ENCODE data around the gene ARMS2.
A peak's percentile ranks its signal among the peaks of the same experiment; 100 is the strongest.

ARMS2 gene

DNA sequence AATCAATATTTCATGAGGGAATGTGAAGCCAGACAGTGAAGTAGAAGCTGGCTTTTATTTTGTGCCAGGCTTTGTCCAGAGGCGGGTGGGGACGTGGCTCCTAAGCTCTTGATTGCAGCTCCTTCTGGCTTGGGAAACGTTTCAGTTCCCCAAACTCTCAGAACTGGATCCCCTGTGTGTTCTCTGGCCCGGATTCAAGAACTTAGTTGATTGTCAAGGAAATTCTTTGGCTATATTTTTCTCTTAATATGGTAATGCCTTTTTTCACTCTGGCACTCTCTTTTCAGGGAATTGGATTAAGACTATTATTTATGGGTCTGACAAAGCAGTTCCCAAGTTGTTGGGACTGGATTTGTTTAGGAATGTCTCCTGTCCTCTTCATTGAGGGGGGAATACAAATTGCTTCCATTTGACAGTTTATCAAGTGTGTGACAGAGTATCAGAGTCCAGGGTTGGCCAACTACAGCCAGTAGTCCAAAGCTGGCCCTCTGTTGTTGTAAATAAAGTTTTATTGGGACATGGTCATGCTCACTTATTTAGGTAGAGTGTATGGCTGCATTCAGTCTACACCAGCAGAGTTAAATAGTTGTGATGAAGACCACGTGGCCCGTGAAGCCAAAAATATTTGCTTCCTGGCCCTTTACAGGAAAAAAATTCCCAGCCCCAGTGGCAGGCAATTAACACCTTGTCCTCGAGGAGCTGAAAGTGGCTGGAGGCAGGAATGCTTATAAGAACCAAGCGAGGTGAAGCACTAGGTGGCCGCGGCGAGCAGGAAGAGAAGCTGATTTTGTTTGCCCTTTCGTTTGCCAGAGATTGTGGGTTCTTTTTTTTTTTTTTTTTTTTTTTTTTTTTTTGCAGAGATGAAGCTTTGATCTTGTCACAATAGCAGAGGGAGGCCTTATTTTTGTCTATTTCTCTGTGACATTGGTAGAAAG is 41.2 kb downstream of the ARMS2 start:
- TF ChIP-seq, protein P1, sequence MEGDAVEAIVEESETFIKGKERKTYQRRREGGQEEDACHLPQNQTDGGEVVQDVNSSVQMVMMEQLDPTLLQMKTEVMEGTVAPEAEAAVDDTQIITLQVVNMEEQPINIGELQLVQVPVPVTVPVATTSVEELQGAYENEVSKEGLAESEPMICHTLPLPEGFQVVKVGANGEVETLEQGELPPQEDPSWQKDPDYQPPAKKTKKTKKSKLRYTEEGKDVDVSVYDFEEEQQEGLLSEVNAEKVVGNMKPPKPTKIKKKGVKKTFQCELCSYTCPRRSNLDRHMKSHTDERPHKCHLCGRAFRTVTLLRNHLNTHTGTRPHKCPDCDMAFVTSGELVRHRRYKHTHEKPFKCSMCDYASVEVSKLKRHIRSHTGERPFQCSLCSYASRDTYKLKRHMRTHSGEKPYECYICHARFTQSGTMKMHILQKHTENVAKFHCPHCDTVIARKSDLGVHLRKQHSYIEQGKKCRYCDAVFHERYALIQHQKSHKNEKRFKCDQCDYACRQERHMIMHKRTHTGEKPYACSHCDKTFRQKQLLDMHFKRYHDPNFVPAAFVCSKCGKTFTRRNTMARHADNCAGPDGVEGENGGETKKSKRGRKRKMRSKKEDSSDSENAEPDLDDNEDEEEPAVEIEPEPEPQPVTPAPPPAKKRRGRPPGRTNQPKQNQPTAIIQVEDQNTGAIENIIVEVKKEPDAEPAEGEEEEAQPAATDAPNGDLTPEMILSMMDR (IDR thresholded peaks at IDR 0.05; ENCODE audit: low read depth, low read length): no peak
- peak; percentile 63 for DNase-seq (ENCODE audit: extremely low read depth, low read depth)

DNA sequence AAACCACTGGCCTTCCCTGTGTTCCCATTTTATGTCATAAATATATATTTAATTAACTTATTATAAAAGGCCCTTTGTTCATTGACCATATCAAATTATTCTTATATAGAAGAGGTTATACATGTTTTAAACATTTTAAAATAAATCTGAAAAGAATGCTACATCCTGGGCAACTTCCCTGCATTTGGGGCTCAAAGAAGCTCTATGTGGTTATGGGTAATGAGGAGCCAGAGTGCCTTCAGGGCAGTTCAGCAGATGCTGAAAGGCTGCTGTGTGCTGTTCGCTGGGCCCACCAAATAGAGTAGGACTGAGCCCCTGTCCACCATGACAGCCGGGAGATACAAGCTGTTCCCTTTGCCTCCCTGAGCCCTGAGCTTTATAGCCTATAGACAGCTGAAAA is 42.8 kb downstream of the ARMS2 start:
- TF ChIP-seq, protein P1 (IDR thresholded peaks at IDR 0.05; ENCODE audit: low read depth, low read length): no peak
- no peak for DNase-seq (ENCODE audit: extremely low read depth, low read depth)

DNA sequence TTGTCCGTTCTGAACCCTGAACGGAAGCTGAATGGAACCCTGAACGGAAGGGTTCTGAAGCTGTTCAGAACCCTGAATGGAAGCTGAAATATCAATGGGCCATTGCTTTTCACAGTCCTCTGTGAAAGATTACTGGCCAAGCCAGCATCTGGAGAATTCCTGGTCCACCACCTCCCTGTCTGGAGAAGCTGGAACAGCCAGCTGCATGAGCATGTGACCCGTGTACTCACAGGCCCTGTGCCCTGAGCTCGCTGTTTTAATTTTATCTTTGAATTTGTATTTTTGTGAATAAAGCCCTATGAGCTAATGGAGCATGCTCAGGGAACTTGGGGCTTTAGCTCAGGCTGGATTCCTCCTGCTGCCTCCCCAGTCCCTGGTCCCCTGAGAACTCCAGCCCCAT is 44.1 kb downstream of the ARMS2 start:
- DNase-seq (ENCODE audit: extremely low read depth, low read depth): no peak
- TF ChIP-seq, protein P1 (IDR thresholded peaks at IDR 0.05; ENCODE audit: low read depth, low read length): no peak

DNA sequence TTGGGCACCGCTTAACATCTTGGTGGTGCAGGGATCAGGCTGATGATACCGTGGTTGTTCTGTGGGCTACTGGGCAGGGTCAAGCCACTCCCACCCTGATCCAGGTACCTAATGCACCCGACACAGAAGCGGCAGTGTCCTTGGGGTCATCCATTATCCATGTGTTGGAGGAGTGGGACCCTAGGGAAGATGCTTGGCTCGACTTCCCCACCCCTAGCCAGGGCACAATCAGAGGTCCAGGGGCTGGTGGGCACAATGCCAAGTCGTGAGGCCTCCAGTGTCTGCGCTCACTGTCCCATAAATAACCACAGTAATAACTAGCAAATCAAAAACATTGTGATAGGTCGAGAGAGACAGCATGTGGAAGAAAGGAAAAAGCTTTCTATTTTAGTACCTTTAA is 44.6 kb downstream of the ARMS2 start:
- TF ChIP-seq, protein P1 (IDR thresholded peaks at IDR 0.05; ENCODE audit: low read depth, low read length): no peak
- DNase-seq (ENCODE audit: extremely low read depth, low read depth): no peak

DNA sequence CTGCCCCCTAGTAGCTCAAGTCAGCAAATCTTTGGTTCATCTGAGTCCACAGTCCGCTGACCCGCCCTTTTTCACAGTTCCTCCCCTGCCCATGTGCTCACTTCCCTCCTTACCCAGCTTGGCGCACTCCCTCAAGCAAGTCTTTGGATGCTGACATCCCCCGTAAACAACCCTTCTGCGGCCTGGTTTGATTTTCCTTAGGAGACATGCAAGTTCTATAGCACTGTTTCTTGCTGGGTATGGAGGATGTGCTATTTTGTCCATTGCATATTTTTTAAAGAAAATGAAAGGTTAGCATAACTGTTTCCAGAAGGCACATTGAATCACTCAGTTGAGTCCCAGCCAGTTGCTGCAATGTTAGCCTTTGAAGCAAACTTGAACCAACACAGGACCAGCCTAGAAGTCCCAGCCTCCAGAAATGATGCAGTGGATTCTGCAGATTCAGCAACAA is 45.1 kb downstream of the ARMS2 start:
- TF ChIP-seq, protein P1 (IDR thresholded peaks at IDR 0.05; ENCODE audit: low read depth, low read length): peak; percentile 4; the same call in 1 of the 2 replicates
- peak; percentile 72 for DNase-seq (ENCODE audit: extremely low read depth, low read depth)

DNA sequence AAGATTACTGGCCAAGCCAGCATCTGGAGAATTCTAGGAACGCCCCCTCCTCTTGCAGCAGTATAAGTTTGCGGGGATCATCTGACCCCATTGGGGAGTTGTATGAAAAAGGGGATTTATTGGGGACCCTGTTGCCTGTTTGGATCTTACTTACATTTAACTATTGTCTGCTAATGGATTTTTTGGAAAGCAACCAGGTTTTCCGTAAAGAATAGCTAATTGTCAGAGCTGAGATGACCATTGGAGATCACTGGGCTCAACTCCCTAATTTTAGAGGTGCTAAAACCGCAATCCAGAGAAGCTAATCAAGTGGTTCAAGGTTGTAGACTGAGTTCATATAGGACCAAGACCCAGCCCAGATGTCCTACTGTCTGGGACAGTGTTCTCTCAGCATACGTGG is 45.7 kb downstream of the ARMS2 start:
- TF ChIP-seq, protein P1 (IDR thresholded peaks at IDR 0.05; ENCODE audit: low read depth, low read length): no peak
- DNase-seq (ENCODE audit: extremely low read depth, low read depth): no peak

DNA sequence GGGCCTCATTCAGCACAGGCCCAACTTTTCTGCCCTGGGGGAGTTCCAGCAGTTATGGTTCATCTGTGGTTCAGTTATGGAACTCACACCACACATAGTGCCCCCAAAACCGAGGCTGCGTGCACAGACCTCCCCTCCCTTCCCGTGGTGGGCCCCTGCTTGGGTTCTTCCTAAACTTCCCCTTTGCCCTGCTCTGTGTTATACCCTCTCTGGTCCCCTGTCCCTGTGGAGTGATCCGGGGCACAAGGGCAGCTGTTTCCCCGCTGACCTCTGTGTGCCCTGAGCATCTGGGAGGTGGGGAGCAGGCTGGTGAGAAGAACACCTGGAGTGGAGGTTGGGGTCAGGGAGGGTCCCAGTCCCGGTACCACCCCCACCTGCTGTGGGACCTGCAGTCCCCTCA is 46.3 kb downstream of the ARMS2 start:
- no peak for DNase-seq (ENCODE audit: extremely low read depth, low read depth)
- TF ChIP-seq, protein P1 (IDR thresholded peaks at IDR 0.05; ENCODE audit: low read depth, low read length): no peak
